ENCODE measurements around the gene GPC6. TPM values are rescaled to one million over a fixed set of nuclear protein-coding genes. Genes with fewer than 3 reads are reported as not detected.

The GPC6 gene
- total RNA-seq, 4 donors from 2014 or later = 6.7 to 67.2 (median 11.1) TPM

DNA sequence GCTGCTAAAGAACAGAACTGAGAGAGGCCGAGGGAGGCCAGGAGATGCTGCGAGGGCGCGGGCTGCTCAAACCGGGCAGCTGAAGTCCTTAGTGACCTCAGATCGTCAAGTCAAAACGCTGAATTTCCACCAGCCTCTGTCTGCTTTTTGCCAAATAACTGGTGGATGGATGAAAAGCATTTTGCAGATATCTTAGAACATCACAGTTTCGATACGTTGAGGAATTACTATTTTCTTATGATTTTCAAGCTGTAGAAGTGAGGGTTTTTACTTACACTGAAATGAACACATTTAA, 2.0 kb downstream of the GPC6 start:
- H3K27me3 ChIP-seq = no peaks in the 10 kb centered on the region
- H3K4me1 ChIP-seq = no peaks in the 10 kb centered on the region
- DNase-seq = no peak
- intact Hi-C loops (cut with DNase I; ENCODE audit: low total_unique reads) = no loop called here
- no peaks in the 10 kb centered on the region for H3K36me3 ChIP-seq
- TF ChIP-seq, protein P1, sequence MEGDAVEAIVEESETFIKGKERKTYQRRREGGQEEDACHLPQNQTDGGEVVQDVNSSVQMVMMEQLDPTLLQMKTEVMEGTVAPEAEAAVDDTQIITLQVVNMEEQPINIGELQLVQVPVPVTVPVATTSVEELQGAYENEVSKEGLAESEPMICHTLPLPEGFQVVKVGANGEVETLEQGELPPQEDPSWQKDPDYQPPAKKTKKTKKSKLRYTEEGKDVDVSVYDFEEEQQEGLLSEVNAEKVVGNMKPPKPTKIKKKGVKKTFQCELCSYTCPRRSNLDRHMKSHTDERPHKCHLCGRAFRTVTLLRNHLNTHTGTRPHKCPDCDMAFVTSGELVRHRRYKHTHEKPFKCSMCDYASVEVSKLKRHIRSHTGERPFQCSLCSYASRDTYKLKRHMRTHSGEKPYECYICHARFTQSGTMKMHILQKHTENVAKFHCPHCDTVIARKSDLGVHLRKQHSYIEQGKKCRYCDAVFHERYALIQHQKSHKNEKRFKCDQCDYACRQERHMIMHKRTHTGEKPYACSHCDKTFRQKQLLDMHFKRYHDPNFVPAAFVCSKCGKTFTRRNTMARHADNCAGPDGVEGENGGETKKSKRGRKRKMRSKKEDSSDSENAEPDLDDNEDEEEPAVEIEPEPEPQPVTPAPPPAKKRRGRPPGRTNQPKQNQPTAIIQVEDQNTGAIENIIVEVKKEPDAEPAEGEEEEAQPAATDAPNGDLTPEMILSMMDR (IDR thresholded peaks at IDR 0.05) = no peak
- TF ChIP-seq POLR2A (IDR thresholded peaks at IDR 0.05) = no peak
- H3K27ac ChIP-seq = peak overlapping the region; percentile 47 to 72
- no peaks in the 10 kb centered on the region for H3K9me3 ChIP-seq
- peak overlapping the region; percentile 35 to 59 for H3K4me3 ChIP-seq

DNA sequence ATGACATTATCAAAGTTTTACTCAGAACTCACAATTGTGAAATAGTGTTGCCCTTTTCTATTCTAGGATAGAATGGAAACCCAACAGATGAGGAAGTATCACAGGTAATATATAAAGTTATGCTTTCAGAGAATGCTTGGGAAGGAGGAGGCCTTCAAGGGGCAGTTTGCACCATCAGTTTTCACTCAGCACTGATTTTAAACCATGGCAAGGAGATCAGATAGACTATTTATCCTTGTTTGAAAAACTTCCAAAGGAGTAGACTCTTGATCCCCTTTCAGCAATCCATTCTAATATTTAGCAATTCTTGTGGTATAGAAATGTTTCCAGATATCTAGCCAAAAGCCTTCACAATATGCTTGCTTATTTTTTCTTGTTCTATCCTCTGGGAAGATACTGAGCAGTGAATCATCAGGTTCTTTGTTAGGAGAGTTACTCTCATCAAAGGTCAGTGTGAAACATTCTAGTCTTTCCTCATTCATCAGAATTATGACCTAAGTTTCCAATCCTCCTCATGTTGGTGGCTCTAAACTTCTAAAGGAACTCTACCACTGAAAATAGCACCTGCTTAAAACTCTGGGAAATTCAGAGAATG, 3.8 kb downstream of the GPC6 start:
- TF ChIP-seq, protein P1 (IDR thresholded peaks at IDR 0.05) = no peak
- TF ChIP-seq POLR2A (IDR thresholded peaks at IDR 0.05) = no peak
- Histone ChIP-seq H3K4me1 (no peaks in the 10 kb centered on the region), H3K4me3 (no peak overlapping the region), H3K27ac (no peak overlapping the region), H3K36me3 (no peaks in the 10 kb centered on the region), H3K9me3 (no peaks in the 10 kb centered on the region), H3K27me3 (no peaks in the 10 kb centered on the region)
- intact Hi-C loops (cut with DNase I; ENCODE audit: low total_unique reads) = no loop called here
- no peak for DNase-seq

DNA sequence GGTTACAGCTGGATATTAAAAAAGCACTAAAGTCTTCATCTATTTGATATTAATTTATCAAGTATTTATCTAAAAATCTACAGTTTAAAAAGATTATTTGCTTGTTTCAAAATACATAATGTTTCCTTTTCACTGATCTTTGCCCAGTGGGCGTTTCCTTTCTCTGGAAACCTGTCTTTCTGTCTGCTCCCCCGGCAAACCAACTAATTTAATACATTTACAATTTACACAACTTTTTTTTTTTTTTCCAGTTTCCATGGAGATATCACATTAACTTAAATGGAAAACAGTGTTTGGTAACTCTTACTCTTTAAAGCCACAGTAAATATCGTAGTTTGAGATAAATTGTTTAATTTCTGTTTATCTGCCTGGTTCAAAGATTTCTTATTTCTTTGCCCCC, 5.3 kb downstream of the GPC6 start:
- no peaks in the 10 kb centered on the region for H3K36me3 ChIP-seq
- no peak overlapping the region for H3K27ac ChIP-seq
- no peaks in the 10 kb centered on the region for H3K4me1 ChIP-seq
- no peaks in the 10 kb centered on the region for H3K27me3 ChIP-seq
- H3K4me3 ChIP-seq = no peak overlapping the region
- no peak for DNase-seq
- intact Hi-C loops (cut with DNase I; ENCODE audit: low total_unique reads) = no loop called here
- no peaks in the 10 kb centered on the region for H3K9me3 ChIP-seq
- TF ChIP-seq, protein P1 (IDR thresholded peaks at IDR 0.05) = no peak
- no peak for TF ChIP-seq POLR2A (IDR thresholded peaks at IDR 0.05)

DNA sequence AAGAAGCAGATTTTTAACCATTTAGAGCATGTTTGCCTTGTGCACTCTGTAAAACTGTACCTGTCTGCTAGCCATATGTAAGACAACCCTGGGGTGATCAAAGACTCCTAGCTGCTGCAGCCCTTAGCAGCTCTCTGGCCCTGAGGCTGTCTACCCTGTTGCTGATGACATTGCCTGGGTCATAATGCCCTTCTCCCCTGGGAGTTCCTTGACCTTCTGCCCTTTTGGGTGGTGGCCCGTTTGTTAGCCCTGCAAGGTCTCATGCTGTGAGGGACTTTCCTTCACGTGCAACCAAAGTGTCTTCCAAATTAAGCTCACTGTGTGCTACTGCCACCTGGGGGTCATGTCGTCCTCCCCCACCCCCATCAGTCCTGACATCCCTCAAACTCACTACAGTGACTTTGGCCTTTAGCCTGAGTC, 7.4 kb downstream of the GPC6 start:
- Histone ChIP-seq H3K36me3 (no peaks in the 10 kb centered on the region), H3K9me3 (no peaks in the 10 kb centered on the region), H3K4me3 (no peak overlapping the region), H3K27me3 (no peaks in the 10 kb centered on the region), H3K27ac (no peak overlapping the region), H3K4me1 (no peaks in the 10 kb centered on the region)
- DNase-seq = no peak
- TF ChIP-seq POLR2A (IDR thresholded peaks at IDR 0.05) = no peak
- TF ChIP-seq, protein P1 (IDR thresholded peaks at IDR 0.05) = no peak
- intact Hi-C loops (cut with DNase I; ENCODE audit: low total_unique reads) = no loop called here

DNA sequence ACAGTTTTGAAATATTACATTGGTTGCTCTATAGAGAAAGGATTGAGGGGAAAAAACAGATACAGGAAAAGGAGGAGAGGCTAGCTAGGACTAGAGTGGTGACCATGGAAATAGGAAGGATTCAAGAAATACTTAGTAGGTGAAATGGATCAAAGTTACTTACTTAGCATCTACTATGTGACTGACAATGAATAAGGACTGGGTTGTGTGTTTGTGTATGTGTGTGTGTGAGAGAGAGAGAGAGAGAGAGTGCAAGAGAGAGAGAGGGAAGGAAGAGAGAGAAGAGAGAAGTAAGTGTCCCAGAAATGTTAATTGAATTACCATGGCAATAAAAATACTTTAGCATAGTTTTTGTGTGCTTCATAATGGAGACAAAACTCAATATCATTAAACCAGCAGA, 7.9 kb downstream of the GPC6 start:
- Histone ChIP-seq H3K9me3 (no peaks in the 10 kb centered on the region), H3K27me3 (no peaks in the 10 kb centered on the region), H3K4me1 (no peaks in the 10 kb centered on the region), H3K4me3 (no peak overlapping the region), H3K36me3 (no peaks in the 10 kb centered on the region), H3K27ac (no peak overlapping the region)
- intact Hi-C loops (cut with DNase I; ENCODE audit: low total_unique reads) = no loop called here
- DNase-seq = no peak
- TF ChIP-seq, protein P1 (IDR thresholded peaks at IDR 0.05) = no peak
- no peak for TF ChIP-seq POLR2A (IDR thresholded peaks at IDR 0.05)

Data from uterus (tissue), 4 donors.